ENCODE data around the gene CACNA1A.

Gene CACNA1A

DNA sequence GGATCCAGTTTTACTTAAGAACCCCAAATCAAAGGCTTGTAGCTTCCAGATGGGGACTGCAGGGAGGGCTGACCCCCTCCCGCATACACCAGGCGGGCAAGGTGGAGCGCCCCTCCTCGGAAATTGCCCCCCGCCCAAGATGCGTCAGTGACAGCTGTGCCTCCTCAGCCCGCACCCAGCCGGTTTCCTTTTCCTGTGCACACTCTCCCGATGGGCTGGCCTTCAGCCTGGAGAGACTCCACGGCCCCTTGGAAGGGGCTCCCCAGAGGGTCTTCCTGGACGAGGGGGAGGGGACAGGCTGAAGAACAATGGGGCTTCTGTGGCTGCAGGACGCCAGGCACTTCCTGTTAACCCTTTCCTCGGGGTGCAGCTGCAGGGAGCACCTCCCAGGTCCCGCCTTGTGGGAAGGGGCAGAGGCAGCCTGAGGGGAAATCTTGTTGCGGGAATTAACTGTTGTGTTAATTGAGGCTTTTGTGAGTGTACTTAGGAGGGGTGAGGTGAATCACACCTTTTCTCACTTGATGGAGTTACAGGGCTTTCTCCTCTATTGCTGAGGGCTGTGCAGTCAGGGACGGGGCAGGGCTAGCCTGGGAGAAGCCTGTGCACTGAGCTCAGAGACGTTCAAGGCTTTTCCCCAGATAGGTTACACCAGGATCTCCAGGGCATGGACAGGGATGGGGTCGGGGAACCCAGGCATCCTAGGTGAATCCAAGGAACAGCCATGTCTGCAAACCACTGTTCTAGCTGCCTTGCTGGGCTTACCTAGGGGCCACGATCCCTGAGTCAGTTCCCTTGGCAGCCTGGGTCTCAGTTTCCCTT is 341.7 kb downstream of the CACNA1A start:
- Histone ChIP-seq H3K36me3 (ENCODE audit: control insufficient read depth in 1 of 2, insufficient read depth in 2 of 2, low read length in 2 of 2) (no peaks in the 10 kb centered on the region), H3K27me3 (ENCODE audit: low read depth, low read length) (no peaks in the 10 kb centered on the region), H3K9me3 (ENCODE audit: control insufficient read depth in 1 of 2, low read length in 2 of 2) (no peaks in the 10 kb centered on the region), H3K4me3 (ENCODE audit: low read depth in 1 of 2, low read length in 2 of 2) (peak overlapping the region; percentile 33 to 54), H3K27ac (ENCODE audit: low read length) (peak overlapping the region; percentile 99), H3K4me1 (ENCODE audit: control insufficient read depth in 1 of 2, insufficient read depth in 2 of 2, low read length in 2 of 2) (peaks cover 17 to 20% of the 10 kb centered on the region in 2 donors)

DNA sequence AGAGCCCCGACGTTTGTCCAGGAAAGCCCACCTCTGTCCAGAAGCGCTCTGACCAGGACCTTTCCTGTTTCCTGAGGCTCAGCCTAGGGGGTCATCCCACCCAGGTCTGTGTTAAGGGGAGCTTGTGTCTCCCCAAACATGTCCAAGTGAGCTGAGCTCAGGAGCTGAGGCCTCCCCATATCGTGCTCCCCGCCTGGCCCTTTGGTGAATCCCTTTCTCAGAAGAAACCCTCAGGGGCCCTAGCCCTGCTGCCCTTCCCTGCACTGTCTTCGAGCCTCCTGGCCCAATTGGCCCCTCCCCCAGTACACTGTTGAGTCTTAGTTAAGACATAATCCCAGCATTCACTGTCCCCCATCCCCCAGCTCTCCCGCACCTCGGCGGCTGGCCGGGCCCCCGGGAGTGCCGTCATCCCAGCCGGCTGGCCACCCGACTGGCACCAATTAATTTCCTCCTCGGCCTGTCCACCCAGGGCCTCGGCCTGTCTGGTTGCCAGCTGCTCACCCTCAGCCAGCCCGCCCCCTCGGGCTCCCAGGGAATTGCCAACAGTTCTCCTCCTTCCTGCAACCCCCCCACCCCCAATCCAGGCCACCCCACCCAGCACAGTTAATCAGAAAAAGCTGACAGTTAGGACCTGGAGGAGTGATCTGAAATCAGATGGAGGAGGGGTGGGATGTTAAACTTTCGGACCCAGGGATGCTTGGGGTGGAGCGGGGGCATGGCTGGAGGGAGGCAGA is 342.5 kb downstream of the CACNA1A start:
- Histone ChIP-seq H3K4me1 (ENCODE audit: control insufficient read depth in 1 of 2, insufficient read depth in 2 of 2, low read length in 2 of 2) (peaks cover 17 to 20% of the 10 kb centered on the region in 2 donors), H3K27me3 (ENCODE audit: low read depth, low read length) (no peaks in the 10 kb centered on the region), H3K4me3 (ENCODE audit: low read depth in 1 of 2, low read length in 2 of 2) (peak overlapping the region; percentile 51 to 54), H3K27ac (ENCODE audit: low read length) (peak overlapping the region; percentile 99), H3K9me3 (ENCODE audit: control insufficient read depth in 1 of 2, low read length in 2 of 2) (no peaks in the 10 kb centered on the region), H3K36me3 (ENCODE audit: control insufficient read depth in 1 of 2, insufficient read depth in 2 of 2, low read length in 2 of 2) (no peaks in the 10 kb centered on the region)

DNA sequence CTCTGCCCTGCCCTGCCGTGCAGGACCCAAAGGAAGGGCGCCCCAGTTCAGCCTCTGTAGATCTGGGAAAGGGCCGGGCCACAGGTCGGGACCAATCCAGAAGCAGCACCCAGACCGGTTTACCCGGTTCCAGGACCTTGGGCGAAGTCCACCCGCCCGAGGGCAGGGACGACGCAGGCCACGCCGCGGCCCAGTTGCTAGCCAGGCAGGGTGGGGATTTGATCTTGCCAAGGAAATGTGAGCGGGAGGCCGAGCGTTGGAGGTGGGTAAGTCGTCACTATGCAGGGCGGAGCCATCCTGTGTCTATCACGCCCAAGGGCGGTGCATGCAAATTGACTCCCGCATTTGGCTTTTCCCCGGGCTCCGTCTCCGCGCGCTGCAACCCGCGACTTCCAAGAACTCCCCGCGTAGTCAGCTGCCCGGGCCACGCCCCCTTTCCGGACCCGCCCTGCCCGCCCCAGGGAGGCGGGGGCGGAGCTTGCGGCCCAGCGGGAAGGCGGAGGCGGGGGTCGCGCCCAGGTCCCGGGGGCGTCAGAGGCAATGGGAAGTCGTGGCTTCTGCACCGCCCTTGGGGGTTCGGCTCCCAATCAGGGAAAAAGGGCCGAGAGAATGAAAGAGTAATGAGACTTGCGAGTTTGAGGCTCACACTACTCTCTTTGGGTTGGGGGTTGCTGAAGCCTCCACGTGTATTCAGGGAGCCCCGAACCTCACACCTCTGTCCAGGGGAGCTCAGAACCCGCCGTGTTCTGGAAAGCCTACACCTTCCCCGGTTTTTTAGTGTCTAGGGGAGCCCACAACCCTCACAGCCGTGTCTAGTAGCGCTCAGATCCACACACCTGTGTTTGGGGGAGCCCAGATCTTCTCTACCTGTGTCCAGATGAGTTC is 343.3 kb downstream of the CACNA1A start:
- peaks cover 17 to 20% of the 10 kb centered on the region in 2 donors for H3K4me1 ChIP-seq (ENCODE audit: control insufficient read depth in 1 of 2, insufficient read depth in 2 of 2, low read length in 2 of 2)

DNA sequence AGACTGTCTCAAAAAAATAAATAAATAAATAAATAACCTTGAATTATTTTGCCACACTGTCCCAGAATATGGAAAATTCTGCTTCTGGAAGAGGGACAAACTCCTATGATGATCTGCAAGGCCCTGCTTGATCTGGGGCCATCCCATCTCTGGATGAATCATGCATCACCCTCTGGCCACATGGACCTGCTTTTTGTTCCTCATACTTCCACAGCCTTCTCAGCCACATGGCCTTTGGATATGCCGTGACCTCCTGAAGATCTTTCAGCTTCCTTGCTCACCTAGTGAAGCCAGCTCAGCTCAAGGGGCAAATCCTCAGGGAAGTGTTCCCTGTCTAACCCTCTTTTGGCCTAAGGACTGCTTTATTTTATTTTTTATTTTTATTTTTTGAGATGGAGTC is 345.7 kb downstream of the CACNA1A start:
- Histone ChIP-seq H3K36me3 (ENCODE audit: control insufficient read depth in 1 of 2, insufficient read depth in 2 of 2, low read length in 2 of 2) (no peaks in the 10 kb centered on the region), H3K4me3 (ENCODE audit: low read depth in 1 of 2, low read length in 2 of 2) (no peak overlapping the region), H3K27ac (ENCODE audit: low read length) (no peak overlapping the region), H3K9me3 (ENCODE audit: control insufficient read depth in 1 of 2, low read length in 2 of 2) (no peaks in the 10 kb centered on the region), H3K27me3 (ENCODE audit: low read depth, low read length) (no peaks in the 10 kb centered on the region), H3K4me1 (ENCODE audit: control insufficient read depth in 1 of 2, insufficient read depth in 2 of 2, low read length in 2 of 2) (peaks cover 20 to 23% of the 10 kb centered on the region in 2 donors)

More for the DNA sequence above, 343.3 kb downstream of the CACNA1A start:
- peak overlapping the region; percentile 99 for H3K27ac ChIP-seq (ENCODE audit: low read length)
- no peaks in the 10 kb centered on the region for H3K9me3 ChIP-seq (ENCODE audit: control insufficient read depth in 1 of 2, low read length in 2 of 2)
- peak overlapping the region; percentile 54 to 57 for H3K4me3 ChIP-seq (ENCODE audit: low read depth in 1 of 2, low read length in 2 of 2)
- no peaks in the 10 kb centered on the region for H3K36me3 ChIP-seq (ENCODE audit: control insufficient read depth in 1 of 2, insufficient read depth in 2 of 2, low read length in 2 of 2)
- H3K27me3 ChIP-seq (ENCODE audit: low read depth, low read length), result no peaks in the 10 kb centered on the region

DNA sequence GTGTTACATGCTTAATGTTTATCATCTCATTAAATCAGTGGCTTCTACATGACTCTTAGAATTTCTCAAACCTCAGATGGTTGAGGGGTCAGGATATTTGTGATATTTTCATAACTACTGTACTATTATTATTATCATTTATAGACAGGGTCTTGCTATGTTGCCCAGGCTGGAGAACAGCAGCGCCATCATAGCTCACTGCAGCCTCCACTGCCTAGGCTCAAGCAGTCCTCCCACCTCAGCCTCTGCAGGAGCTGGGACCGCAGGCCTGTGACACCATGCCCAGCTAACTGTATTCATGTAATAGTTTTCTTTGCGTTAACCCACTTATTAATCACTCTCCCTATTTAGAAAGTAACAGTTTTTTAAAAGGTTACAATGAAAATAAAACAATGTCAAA is 346.6 kb downstream of the CACNA1A start:
- H3K4me1 ChIP-seq (ENCODE audit: control insufficient read depth in 1 of 2, insufficient read depth in 2 of 2, low read length in 2 of 2), result peaks cover 13 to 25% of the 10 kb centered on the region in 2 donors
- no peaks in the 10 kb centered on the region for H3K36me3 ChIP-seq (ENCODE audit: control insufficient read depth in 1 of 2, insufficient read depth in 2 of 2, low read length in 2 of 2)
- no peak overlapping the region for H3K4me3 ChIP-seq (ENCODE audit: low read depth in 1 of 2, low read length in 2 of 2)
- no peaks in the 10 kb centered on the region for H3K9me3 ChIP-seq (ENCODE audit: control insufficient read depth in 1 of 2, low read length in 2 of 2)
- H3K27me3 ChIP-seq (ENCODE audit: low read depth, low read length), result no peaks in the 10 kb centered on the region
- H3K27ac ChIP-seq (ENCODE audit: low read length), result no peak overlapping the region
